OCI-LY1 (cell line): Measurements from ENCODE around the gene TUBA4B.

Experiments
- EZH2 ChIP-seq: fragments of 200-600 bp; sonication (generic), shearing (Covaris generic); IDR thresholded peaks from 2 replicates; pipeline ENCODE4 v1.8.0; 2017; ENCODE audit warnings: borderline replicate concordance, mixed run types, mild to moderate bottlenecking, antibody characterized with exemption, low read length, moderate library complexity, mixed read lengths
- TF ChIP-seq, protein P1 (sequence below): fragments of 200-600 bp; sonication (generic), shearing (Covaris generic); IDR thresholded peaks from 2 replicates; pipeline ENCODE4 v1.5.1; 2017; ENCODE audit warnings: mild to moderate bottlenecking, antibody characterized with exemption, low read length, moderate library complexity, mixed read lengths

DNA sequence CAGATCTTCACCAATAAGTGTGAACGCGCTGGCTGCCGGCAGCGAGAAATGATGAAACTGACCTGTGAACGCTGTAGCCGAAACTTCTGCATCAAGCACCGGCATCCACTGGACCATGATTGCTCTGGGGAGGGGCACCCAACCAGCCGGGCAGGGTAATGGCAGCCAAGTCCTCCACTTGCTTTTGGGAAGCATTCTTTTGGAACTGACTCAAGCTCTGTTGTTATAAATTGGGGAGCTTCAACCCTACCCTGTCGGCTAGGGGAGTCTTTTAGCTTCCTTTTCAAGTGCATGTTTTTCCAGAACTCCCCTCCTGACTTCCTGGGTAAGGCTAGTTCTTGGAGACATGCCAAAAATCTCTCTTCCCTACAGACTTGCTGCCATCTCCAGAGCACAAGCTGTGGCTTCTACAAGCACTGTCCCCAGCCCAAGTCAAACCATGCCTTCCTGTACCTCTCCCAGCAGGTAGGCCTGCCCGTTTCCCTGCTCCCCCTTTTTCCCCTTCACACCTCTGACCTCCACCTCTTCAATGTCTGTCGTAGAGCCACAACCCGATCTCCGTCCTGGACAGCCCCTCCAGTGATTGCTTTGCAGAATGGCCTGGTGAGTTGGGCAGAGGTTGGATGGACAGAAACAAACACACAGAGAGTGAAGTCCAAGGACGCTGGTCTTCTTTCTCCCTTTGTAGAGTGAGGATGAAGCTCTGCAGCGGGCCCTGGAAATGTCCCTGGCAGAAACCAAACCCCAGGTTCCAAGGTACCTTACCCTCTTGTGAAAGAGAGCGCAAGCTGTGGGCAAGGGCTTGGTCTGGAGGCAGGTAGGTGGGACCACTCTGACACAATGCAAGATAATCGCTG, 44.9 kb upstream of the TUBA4B start:
- TF ChIP-seq, protein P1, sequence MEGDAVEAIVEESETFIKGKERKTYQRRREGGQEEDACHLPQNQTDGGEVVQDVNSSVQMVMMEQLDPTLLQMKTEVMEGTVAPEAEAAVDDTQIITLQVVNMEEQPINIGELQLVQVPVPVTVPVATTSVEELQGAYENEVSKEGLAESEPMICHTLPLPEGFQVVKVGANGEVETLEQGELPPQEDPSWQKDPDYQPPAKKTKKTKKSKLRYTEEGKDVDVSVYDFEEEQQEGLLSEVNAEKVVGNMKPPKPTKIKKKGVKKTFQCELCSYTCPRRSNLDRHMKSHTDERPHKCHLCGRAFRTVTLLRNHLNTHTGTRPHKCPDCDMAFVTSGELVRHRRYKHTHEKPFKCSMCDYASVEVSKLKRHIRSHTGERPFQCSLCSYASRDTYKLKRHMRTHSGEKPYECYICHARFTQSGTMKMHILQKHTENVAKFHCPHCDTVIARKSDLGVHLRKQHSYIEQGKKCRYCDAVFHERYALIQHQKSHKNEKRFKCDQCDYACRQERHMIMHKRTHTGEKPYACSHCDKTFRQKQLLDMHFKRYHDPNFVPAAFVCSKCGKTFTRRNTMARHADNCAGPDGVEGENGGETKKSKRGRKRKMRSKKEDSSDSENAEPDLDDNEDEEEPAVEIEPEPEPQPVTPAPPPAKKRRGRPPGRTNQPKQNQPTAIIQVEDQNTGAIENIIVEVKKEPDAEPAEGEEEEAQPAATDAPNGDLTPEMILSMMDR, result no peak
- no peak for TF ChIP-seq EZH2
